ENCODE data around the gene NUDT14.

DNA sequence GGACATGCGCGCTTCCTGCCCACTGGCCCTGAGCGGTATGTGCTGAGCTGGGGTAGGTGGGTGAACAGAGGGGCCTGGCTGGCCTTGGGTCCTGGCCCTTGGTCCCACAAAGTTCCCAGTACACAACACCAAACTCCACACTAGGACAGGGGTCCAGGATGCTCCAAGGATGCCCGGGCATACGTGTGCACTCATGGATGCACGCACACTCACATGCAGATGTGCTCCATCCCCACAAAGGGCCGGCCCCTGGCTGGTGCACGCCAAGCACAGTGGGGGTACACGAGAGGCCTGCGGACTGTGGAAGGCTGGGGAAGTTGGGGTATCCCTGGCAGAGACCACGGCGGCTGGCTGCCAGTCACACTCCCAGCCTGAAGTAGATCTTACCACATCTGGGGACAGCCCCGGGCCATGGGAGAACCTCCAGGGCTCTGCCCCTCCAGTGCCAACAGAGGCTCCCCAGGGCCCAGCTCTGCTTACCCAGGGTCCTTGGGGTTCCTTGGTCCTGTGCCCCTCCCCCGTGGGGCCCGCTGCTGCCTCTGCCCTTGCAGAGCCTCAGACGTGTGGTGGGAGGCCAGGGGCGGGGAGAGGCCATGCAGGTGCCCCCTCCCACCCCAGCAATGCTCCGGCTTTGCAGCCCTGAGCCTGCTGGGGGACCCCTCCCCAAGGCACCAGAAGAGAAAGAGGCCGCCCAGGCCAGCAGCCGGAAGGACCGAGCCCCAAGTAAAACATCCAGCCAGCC lies 24.0 kb upstream of the NUDT14 start:
- TF ChIP-seq CTCF (IDR thresholded peaks at IDR 0.05) (no peak), POLR2A (IDR thresholded peaks at IDR 0.05) (no peak)
